T-helper 17 cell (primary cell): ENCODE results near the gene ANKRD26. TPM values are rescaled to one million over a fixed set of nuclear protein-coding genes. Genes with fewer than 3 reads are reported as not detected.
"Not testable (repeated sequence)": the region's sequence is repeated elsewhere in the genome, so short reads cannot be mapped to it uniquely, and the experiment has no call there.

Source experiments
- ATAC-seq: fragments of 150-1000 bp; cut with Tn5 transposase; 2 replicates; pipeline ENCODE4 v1.10.0; 2021; ENCODE audit warnings: mild to moderate bottlenecking, moderate library complexity
- DNase-seq, 3 donors: peaks; one replicate each; pipeline versions ENCODE4 v3.0.0 to v3.0.0-alpha.2; 2020 to 2021
- H3K9me3 ChIP-seq: one replicate; pipeline ENCODE4 v1.7.0; 2013; ENCODE audit warnings: low read length, mild to moderate bottlenecking; ENCODE audit not compliant: control insufficient read depth, poor library complexity, severe bottlenecking
- H3K27ac Mint-ChIP-seq: one replicate; pipeline ENCODE4 v1.8.0; 2022; ENCODE audit warnings: mild to moderate bottlenecking, moderate library complexity, mixed read lengths
- H3K27me3 Mint-ChIP-seq: one replicate; pipeline ENCODE4 v1.8.0; 2022; ENCODE audit warnings: mixed read lengths
- H3K36me3 Mint-ChIP-seq: one replicate; pipeline ENCODE4 v1.8.0; 2022; ENCODE audit warnings: low read depth, mixed read lengths
- H3K4me1 Mint-ChIP-seq: one replicate; pipeline ENCODE4 v1.8.0; 2022; ENCODE audit warnings: mild to moderate bottlenecking, mixed read lengths
- H3K4me3 Mint-ChIP-seq: one replicate; pipeline ENCODE4 v1.8.0; 2022; ENCODE audit warnings: mild to moderate bottlenecking, moderate library complexity, mixed read lengths
- total RNA-seq, 4 donors: library from RNA in 2 of 4; stranded (reverse) in 2 of 4; gene quantifications; one replicate each; pipeline ENCODE4 v1.2.3 and lab custom pipeline; 2022 to 2026

ANKRD26 gene
- total RNA-seq, 2 donors from 2014 or later, result 4.4 to 5.3 TPM

DNA sequence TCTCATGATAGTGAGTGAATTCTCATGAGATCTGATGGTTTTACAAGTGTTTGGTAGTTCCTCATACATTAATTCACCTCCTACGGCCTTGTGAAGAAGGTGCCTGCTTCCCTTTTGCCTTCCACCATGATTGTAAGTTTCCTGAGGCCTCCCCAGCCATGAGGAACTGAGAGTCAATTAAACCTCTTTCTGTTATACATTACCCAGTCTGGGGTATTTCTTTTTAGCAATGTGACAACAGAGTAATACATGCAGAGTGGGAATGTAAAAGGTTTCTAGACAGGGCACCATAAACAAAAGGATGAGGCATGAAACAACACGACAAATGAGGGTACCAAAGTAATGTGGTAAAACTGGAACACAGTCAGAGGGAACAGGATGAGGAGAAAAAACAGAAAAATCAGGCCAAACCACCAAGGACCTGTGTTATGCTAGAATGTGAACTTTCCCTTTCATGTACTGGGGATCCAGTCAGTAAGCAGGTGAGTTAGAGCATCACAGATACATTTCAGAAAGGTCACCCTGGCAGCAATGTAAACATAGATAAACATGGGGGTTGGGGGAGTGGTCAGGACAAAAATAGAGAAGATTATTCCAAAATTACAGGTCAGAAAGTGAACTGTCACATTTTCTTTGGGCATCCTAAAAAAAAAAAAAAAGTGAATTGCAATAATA lies 31.9 kb downstream of the ANKRD26 start:
- Mint-ChIP-seq H3K4me1 (peaks cover 12% of the 10 kb centered on the region), H3K4me3 (no peak overlapping the region), H3K36me3 (peaks cover 11% of the 10 kb centered on the region), H3K27ac (no peak overlapping the region), H3K27me3 (no peaks in the 10 kb centered on the region)
- H3K9me3 ChIP-seq, result no peaks in the 10 kb centered on the region
- DNase-seq (no peak), ATAC-seq (peak; percentile 33)

DNA sequence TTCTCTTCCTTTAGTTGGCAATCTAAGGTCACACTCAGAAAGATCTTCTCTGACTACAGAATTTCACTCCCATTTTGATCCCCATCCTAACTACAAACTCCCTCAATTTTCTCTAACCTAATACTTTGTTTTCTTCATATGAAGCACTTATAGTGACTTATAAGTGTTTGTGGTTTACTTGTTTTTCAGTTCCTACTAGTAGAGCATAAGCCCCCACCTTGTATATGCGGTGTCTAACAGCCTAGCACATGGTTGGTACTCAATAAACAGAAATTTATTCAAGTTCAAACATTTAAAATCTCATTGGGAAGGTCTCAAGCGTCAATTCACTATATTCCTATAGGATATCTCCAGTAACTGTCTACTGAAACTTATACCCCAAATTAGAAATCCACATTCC lies 35.2 kb downstream of the ANKRD26 start:
- H3K27ac Mint-ChIP-seq, result no peak overlapping the region
- DNase-seq (no peak), ATAC-seq (no peak)
- peaks cover 13% of the 10 kb centered on the region for H3K4me1 Mint-ChIP-seq
- H3K4me3 Mint-ChIP-seq, result no peak overlapping the region
- H3K9me3 ChIP-seq, result no peaks in the 10 kb centered on the region
- H3K27me3 Mint-ChIP-seq, result no peaks in the 10 kb centered on the region
- H3K36me3 Mint-ChIP-seq, result peaks cover 13% of the 10 kb centered on the region

DNA sequence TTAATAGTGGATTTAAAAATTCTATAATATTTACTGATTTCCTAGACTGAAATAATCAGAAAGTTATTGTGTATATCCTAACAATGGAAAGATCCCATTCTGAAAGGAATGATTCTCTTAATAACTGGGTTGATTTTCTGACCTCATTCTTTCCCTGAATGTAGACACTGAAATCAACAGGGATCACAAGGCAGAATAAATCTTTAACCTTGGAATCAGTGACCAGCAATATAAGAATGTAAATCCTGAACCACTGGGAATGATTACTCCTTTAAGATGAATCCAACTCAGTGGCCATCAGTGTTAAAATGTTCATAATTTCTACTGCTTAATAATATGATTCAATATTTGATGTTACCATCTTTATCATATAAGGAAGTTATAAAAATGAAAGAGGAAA lies 47.6 kb downstream of the ANKRD26 start:
- H3K27ac Mint-ChIP-seq, result no peak overlapping the region

DNA sequence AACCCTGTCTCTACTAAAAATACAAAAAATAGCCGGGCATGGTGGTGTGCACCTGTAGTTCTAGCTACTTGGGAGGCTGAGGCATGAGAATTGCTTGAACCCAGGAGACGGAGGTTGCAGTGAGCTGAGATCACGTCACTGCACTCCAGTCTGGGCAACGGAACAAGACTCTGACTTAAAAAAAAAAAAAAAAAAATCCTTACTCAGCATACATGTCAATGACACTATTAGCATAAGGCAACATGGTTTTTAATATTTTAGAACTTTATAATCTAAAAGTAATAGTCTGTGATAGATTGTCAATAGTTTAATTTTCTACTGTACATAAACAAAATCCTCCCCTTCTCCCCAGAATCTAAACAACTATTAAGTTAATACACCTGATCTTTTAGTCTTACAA lies 55.0 kb downstream of the ANKRD26 start:
- not testable (repeated sequence) for ATAC-seq, H3K4me3 Mint-ChIP-seq, H3K27ac Mint-ChIP-seq, H3K9me3 ChIP-seq, H3K4me1 Mint-ChIP-seq, H3K27me3 Mint-ChIP-seq, DNase-seq
- H3K36me3 Mint-ChIP-seq, result peaks cover 14% of the 10 kb centered on the region

More for the DNA sequence above, 47.6 kb downstream of the ANKRD26 start:
- no peaks in the 10 kb centered on the region for H3K9me3 ChIP-seq
- Mint-ChIP-seq H3K27me3 (no peaks in the 10 kb centered on the region), H3K4me3 (no peak overlapping the region), H3K36me3 (peaks cover 5% of the 10 kb centered on the region), H3K4me1 (no peaks in the 10 kb centered on the region)
- no peak for DNase-seq
- no peak for ATAC-seq

DNA sequence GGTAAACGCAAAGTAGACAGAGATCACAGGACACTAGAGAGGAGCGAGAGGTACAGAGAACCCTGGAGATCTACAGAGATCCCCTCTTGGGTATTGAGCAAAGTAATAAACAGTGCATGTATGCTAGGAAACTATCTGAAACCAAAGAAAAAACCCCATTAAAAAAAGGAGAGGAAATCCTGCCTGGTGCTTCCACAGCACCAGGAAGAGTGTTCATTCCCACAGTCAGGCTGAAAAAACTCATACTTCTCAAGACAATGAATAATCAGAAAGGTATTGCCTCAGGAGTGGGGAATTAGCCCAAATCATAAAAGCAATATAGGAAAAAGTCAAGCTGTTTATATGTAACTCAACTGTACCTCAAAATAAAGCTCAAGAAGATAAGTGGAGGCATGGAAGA lies 59.1 kb downstream of the ANKRD26 start:
- ATAC-seq (no peak), DNase-seq (no peak)
- Mint-ChIP-seq H3K36me3 (peaks cover 14% of the 10 kb centered on the region), H3K4me1 (peaks cover 5% of the 10 kb centered on the region), H3K4me3 (no peak overlapping the region), H3K27ac (peak overlapping the region; percentile 66), H3K27me3 (no peaks in the 10 kb centered on the region)
- no peaks in the 10 kb centered on the region for H3K9me3 ChIP-seq

DNA sequence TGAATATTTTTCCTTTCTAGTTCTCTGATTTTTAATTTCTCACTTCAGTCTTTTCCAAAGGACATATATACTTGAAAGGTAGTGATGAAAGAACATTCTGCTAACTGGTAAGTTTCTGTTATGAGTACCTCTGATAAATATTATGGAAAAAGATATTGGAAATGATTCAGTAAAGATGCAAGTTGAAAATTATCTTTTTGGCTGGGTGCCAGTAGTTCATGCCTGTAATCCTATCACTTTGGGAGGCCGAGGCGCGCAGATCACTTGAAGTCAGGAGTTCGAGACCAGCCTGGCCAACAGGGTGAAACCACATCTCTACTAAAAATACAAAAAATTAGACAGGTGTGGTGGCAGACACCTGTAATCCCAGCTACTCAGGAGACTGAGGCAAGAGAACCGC lies 62.1 kb downstream of the ANKRD26 start:
- Mint-ChIP-seq H3K36me3 (peaks cover 16% of the 10 kb centered on the region), H3K27me3 (no peaks in the 10 kb centered on the region), H3K4me1 (peaks cover 17% of the 10 kb centered on the region), H3K4me3 (no peak overlapping the region), H3K27ac (no peak overlapping the region)
- DNase-seq, result no peak
- ATAC-seq, result no peak
- no peaks in the 10 kb centered on the region for H3K9me3 ChIP-seq

DNA sequence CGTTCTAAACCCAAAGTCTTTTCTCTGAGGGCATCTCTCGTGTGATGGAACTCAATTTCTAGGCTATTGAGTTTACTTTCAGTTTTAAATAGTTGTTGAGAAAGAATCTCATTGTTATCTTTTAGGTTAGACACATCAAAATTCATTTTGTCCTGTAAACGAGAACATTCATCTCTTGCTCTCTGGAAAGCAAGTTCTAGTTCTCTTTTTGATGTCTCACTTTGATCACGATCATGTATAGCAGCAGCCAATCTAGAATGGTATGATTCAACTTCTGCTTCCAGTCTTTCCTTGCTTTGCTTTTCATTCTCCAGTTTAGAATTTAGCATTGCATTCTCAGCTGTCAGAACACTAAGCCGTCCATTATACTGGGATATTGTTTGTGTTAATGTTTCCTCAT lies 65.1 kb downstream of the ANKRD26 start:
- DNase-seq, result no peak
- H3K27ac Mint-ChIP-seq, result no peak overlapping the region
- H3K4me3 Mint-ChIP-seq, result peak overlapping the region; percentile 69

DNA sequence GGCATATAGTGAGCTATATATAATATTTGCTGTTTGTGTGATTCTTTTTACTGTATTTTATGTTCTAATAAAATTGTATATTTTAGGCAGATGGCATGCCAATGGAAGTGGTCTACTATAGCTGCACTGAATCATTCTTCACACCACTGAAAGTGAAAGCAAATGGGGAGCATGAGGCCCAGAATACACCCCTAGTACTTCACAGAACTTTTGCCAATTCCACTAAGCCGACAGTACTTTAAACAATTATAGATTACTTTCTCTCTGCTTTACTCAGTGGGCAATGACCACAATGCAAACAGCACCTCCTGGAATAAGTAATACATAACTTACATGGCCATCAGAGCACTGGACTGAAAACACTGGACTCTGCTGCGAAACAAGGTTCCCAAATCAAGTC lies 70.2 kb downstream of the ANKRD26 start:
- Mint-ChIP-seq H3K27ac (no peak overlapping the region), H3K4me1 (peaks cover 11% of the 10 kb centered on the region), H3K36me3 (peaks cover 10% of the 10 kb centered on the region), H3K4me3 (no peak overlapping the region), H3K27me3 (no peaks in the 10 kb centered on the region)
- DNase-seq (no peak), ATAC-seq (no peak)
- H3K9me3 ChIP-seq, result no peaks in the 10 kb centered on the region

More for the DNA sequence above, 65.1 kb downstream of the ANKRD26 start:
- H3K9me3 ChIP-seq, result no peaks in the 10 kb centered on the region
- no peaks in the 10 kb centered on the region for H3K27me3 Mint-ChIP-seq
- no peak for ATAC-seq
- peaks cover 9% of the 10 kb centered on the region for H3K36me3 Mint-ChIP-seq
- H3K4me1 Mint-ChIP-seq, result peaks cover 16% of the 10 kb centered on the region

DNA sequence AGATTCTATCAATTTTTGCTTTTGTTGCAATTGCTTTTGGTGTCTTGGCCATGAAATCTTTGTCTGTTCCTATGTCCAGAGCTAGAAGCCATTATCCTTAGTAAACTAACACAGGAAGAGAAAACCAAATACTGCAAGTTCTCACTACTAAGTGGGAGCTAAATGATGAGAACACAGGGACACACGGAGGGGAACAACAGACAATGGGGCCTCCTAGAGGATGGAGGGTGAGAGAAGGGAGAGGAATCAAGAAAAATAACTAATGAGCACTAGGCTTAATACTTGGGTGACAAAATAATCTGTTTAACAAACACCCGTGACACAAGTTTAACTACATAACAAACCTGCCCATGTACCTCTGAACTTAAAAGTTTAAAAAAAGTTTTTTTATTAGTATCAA lies 78.2 kb downstream of the ANKRD26 start:
- no peak for ATAC-seq

DNA sequence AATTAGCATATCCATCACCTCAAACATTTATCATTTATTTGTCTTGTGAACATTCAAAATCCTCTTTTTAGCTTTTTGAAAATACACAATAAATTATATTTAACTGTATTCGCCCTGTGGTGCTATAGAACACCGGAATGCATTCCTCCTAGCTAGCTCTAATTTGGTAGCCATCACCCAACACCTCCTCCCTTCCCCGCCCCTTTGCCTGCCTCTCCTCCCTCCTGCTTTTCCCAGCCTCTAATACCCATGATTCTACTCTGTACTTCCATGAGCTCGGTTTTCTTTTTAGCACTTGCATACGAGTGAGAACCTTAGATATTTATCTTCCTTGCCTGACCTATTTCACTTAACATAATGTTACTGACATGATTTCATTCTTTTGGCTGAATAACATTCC lies 80.1 kb downstream of the ANKRD26 start:
- H3K36me3 Mint-ChIP-seq, result peaks cover 12% of the 10 kb centered on the region
- H3K4me3 Mint-ChIP-seq, result no peak overlapping the region
- H3K27me3 Mint-ChIP-seq, result no peaks in the 10 kb centered on the region
- no peak overlapping the region for H3K27ac Mint-ChIP-seq
- H3K4me1 Mint-ChIP-seq, result peaks cover 15% of the 10 kb centered on the region
- no peaks in the 10 kb centered on the region for H3K9me3 ChIP-seq
- no peak for DNase-seq
- no peak for ATAC-seq

More for the DNA sequence above, 78.2 kb downstream of the ANKRD26 start:
- DNase-seq, result no peak
- Mint-ChIP-seq H3K36me3 (peaks cover 15% of the 10 kb centered on the region), H3K4me3 (no peak overlapping the region), H3K27ac (peak overlapping the region; percentile 79), H3K4me1 (peaks cover 18% of the 10 kb centered on the region), H3K27me3 (no peaks in the 10 kb centered on the region)
- no peaks in the 10 kb centered on the region for H3K9me3 ChIP-seq

DNA sequence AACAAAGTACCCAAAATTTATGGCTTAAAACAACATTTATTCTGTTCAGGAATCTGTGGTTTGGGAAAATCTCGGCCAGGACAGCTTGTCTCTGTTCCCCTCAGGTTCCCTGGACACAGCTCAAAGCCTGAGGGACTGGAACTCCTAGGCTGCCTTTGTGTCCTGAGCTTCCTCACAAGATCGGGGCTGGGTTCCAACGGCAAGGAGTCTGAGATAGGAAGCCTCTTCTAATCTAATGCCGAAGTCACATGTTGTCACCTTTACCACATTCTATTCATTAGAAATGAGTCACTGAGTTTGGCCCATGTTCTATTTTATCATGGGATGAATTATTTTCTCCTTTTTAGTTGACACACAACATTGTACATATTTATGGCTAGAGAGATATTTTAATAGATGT lies 80.5 kb downstream of the ANKRD26 start:
- H3K4me1 Mint-ChIP-seq, result peaks cover 15% of the 10 kb centered on the region
- no peak overlapping the region for H3K27ac Mint-ChIP-seq
- no peaks in the 10 kb centered on the region for H3K9me3 ChIP-seq
- peaks cover 12% of the 10 kb centered on the region for H3K36me3 Mint-ChIP-seq
- H3K4me3 Mint-ChIP-seq, result no peak overlapping the region
- ATAC-seq (no peak), DNase-seq (no peak)
- no peaks in the 10 kb centered on the region for H3K27me3 Mint-ChIP-seq

DNA sequence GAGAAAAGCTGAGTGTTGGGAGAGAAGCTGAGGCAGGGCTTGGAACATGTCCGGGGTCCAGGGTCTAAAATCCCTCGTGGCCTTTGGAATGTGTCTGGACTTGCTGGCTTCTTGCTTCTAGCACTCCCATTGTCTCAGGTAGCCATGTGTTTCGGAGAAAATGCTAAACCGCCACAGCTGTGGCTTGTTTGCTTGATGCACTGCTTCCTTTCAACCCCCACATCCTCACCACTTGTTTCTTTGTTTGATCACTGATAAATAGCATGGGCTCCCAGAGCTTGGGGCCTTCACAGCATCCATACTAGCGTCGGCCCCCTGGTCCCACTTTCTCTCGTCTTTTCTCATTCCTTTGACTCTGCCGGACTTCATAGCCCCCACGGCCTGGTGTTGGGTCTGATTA lies 102.7 kb downstream of the ANKRD26 start:
- no peak for ATAC-seq
- Mint-ChIP-seq H3K36me3 (peaks cover 2% of the 10 kb centered on the region), H3K4me1 (peaks cover 3% of the 10 kb centered on the region), H3K27me3 (no peaks in the 10 kb centered on the region), H3K27ac (no peak overlapping the region), H3K4me3 (no peak overlapping the region)
- H3K9me3 ChIP-seq, result no peaks in the 10 kb centered on the region
- DNase-seq, result no peak

DNA sequence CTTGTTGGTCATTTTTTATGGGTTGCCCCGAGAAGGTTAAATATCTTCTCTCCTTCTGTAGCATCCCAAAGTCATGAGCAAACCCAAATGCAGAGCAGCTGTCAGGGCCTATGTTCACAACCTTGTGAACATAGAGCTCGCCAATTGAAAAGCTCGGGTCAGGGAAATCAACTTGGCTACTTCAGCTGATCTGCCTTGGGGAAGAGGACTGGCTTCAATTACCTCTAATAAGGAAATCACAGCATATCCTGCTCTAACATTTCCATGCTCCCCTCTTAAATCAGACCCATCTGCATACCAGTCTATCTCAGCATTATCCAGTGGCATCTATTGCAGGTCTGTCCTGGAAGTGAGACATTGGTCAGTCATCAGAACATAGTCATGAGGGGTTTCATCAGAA lies 105.6 kb downstream of the ANKRD26 start:
- H3K27me3 Mint-ChIP-seq, result no peaks in the 10 kb centered on the region
- H3K27ac Mint-ChIP-seq, result no peak overlapping the region
- peaks cover 3% of the 10 kb centered on the region for H3K4me1 Mint-ChIP-seq
- peaks cover 2% of the 10 kb centered on the region for H3K36me3 Mint-ChIP-seq
- ATAC-seq (no peak), DNase-seq (no peak)
- H3K9me3 ChIP-seq, result no peaks in the 10 kb centered on the region
- H3K4me3 Mint-ChIP-seq, result no peak overlapping the region

DNA sequence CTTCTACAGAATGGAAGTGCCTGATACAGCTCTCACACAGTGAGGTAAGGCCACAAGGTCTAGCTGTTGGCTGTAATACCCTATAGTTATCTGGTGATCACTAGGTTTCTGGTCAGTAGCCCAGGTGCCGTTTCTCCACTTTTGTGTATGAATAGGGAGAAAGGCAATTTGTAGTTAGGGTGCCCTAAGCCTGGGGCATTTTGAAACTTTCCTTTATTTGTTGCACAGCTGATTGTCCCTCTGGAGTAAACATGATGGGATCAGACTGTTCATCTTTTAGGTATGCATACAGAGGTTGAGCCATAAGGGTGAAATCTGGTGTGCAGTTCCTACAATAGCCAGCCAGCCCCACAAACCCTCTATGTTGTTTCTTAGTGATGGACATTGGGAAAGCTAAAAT lies 112.4 kb downstream of the ANKRD26 start:
- H3K4me3 Mint-ChIP-seq, result no peak overlapping the region
- no peaks in the 10 kb centered on the region for H3K36me3 Mint-ChIP-seq
- DNase-seq (no peak), ATAC-seq (no peak)
- no peaks in the 10 kb centered on the region for H3K27me3 Mint-ChIP-seq
- H3K27ac Mint-ChIP-seq, result no peak overlapping the region
- H3K4me1 Mint-ChIP-seq, result no peaks in the 10 kb centered on the region
- no peaks in the 10 kb centered on the region for H3K9me3 ChIP-seq
